Raji (cell line): ENCODE measurements around the gene CWC22.

Experiments used
- POLR2A ChIP-seq: IDR thresholded peaks from 2 replicates; pipeline ENCODE4 v1.6.1; 2011; ENCODE audit warnings: low read depth, low read length, control low read depth; ENCODE audit not compliant: insufficient read depth

CWC22 gene

DNA sequence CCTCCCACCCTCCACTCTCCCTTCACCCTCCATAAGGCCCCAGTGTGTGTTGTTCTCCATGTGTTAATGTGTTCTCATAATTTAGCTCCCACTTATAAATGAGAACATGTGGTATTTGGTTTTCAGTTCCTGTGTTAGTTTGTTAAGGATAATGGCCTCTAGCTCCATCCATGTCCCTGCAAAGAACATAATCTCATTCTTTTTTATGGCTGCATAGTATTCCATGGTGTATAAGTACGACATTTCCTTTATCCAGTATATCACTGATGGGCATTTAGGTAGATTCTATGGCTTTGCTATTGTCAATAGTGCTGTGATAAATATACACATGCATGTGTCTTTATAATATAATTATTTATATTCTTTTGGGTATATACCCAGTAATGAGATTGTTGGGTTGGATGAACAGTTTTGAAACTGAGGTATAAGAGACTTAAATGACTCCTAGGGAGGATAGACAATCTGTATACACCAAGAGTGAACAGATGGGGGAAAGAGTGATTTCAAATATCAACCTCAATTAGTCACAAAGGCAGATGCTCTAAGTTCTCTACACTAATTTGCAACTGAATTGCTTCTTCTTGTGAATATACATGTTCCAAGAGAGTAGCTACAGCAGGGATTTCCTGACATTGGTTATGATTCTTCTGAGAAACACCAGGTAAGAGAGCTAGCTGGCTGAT, 23.7 kb downstream of the CWC22 start:
- no peak for TF ChIP-seq POLR2A

DNA sequence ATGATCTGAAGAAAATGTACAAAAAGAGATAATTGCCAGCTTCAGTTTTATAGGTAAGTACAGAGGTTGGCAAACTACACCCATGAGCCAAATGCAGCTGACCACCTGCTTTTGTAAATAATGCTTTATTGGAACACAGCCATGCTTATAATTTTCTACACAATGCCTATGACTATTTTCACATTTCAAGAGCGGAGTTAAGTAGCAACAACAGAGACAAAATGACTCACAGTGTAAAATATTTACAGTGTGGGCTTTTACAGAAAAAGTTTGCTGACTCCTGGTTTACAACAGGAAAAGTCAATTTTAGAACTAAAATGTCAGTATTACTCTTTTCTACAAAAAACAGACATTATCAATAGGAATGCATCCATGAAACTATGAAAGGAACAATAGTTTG, 26.0 kb downstream of the CWC22 start:
- TF ChIP-seq POLR2A, result no peak

DNA sequence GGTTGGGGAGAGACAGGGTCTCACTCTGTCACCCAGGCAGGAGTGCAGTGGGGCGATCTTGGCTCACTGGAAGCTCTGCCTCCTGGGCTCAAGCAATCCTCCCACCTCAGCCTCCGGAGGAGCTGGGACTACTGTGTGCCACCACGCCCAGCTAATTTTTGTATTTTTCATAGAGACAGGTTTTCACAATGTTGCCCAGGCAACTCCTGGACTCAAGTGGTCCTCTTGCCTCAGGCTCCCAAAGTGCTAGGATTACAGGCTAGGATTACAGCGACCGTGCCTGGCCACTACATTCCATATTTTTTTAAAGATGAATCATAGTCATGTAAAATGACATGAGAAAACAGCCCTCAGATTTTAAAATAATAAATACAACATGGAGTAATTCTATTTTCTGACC, 32.3 kb downstream of the CWC22 start:
- no peak for TF ChIP-seq POLR2A

DNA sequence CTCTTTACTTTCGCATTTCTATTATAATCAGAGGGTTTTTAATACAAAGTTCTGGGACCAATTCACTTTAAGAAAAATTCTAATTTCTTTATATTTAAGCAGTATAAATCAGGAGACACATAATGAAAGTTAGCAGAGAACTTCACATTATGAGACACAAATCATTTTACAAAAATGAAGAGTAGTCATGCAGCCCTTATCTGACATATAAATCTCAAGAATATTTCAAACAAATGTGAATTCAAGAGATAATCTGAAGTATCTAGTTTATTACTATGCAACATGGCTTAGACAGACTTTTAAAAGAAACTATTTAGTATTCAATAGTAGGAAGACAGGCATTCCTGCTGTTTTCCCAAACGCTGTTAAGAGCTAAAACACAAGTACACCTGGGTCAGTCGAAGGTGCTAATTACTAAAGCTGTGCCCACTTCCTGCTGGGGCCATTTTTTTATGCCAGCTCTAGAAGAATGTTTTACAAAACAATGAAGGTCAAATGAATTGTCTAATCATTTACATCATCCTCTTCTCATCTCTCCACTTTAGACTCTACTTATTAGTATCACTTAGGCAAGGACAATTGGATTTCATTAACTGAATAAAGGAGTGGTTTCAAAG, 40.2 kb downstream of the CWC22 start:
- no peak for TF ChIP-seq POLR2A

DNA sequence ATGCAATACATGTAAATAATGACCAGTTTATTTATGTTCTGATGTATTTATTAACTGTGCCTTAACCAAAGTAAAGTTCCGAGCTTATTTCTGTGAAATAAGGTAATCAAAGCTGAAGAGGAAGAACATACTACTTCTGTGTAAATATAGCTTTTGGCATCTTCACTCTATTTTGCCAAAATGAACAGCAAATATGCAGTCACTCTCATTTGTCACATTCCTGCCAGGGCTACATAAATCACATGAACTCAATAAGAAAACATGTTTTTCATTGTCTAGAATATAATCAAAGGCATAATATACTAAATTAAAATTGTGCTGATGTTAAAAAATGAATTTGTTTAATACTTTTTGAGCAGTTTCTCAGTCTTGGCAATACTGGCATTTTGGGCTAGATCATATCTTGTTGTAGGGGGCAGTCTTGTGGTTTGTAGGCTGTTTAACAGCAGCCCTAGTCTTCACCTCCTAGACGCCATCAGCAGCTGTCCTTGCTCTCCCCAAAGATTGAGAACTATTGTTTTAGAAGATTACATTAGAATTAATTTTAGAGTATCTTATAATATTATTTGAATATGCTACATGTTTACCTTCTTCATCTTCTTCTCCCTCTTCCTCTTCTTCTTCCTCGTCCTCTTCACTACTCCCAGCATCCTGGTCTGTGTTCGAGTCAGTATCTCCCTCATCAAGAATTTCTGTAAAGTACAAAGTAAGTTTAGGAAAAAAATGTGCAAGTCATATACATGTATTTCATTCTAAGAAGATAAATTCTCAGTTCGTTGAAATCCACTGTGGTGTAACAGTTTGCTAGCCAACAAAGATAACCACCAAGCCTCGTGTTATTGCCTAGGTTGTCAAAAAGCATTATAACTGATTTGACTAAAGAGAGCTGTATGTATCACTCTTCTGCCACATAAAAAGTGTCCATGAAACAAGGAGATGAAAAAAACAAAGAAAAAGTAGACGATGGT, 41.5 kb downstream of the CWC22 start:
- no peak for TF ChIP-seq POLR2A

DNA sequence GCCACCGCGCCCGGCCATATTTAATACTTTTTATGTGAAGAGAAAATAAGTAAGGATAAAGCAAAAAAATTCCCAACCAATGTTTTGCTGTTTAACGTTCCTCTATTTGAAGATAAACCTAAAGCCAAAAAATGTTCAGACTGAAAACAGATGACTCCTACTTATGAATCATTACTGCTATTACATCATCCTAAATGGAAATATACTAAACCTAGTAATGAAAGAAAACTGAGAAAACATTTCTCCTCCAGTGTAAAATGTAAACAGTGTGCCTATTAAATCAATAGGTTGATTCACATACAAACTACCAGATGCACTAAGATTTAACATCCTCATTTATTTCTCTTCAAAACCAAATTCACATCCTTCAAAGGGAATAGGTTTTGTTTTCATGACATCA, 43.5 kb downstream of the CWC22 start:
- no peak for TF ChIP-seq POLR2A

DNA sequence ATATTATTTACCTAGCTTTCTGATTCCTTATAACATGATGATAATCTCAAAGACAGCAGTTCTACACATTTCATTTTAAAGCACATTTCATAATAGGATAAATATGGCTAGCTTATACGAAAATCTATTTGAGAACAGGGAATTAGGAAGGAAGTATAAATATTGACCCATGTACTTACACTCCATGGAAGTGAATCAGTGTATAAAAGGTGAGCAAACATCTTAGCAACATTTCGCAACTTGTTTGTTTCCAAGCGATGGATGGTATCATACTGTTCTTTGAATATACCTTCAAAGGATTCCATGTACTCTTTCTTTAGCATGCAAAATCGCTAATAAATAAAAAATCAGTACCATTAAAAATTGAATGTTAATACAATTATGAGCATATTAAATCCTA, 53.1 kb downstream of the CWC22 start:
- no peak for TF ChIP-seq POLR2A

DNA sequence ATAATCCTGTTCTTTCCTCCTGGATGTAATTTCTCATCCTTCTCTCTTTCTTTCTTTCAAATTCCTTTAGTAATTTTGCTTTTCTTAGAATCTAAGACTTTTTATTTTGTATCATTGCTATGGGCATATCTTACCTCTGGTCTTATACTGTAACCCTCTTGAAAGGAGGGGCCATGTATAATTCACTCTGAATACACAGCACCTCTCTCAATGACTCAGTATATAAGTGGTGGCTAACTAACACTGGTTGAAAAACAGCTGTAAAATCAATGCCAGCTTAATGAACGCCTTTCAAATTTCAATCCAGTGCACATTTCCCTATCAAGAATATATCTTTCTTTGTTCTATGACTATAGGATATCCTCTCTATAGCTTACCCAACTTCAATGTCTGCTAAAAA, 53.7 kb downstream of the CWC22 start:
- TF ChIP-seq POLR2A, result no peak

DNA sequence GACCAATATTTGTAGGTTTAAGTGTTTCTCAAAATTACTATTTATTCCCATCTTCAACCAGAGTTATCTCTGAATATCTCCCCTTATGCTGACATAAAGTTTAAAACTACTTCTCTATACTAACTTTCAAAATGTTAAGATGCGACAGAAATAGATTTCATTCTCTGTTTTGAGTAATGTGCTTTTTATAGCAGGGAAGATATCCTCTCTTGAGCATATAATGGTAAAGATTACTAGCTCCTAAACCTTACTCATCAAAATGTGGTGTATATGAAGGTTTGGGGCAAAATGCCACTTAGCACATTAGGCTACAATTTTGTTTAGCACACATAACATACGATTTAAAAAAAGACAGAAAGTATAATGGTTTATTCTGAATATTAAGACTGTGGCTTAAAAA, 54.4 kb downstream of the CWC22 start:
- no peak for TF ChIP-seq POLR2A

DNA sequence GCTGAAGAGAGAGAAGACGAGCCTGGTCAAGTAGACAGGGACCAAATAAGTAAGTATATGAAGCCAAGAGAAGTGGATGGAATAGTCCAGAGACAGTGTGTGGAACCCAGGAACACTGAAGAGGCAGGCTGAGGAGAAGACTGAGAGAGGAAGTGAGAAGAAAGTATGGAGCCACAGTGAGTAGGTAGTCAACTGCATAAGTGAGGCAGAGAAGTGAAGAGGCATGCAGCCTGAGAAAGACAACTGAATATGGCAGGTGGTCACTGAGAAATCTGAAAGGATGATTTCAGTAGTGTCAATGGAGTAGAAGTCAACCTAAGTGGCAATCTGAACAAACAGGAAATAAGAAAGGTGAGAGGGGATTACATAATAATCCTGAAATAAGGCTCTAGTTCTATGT, 55.4 kb downstream of the CWC22 start:
- no peak for TF ChIP-seq POLR2A

DNA sequence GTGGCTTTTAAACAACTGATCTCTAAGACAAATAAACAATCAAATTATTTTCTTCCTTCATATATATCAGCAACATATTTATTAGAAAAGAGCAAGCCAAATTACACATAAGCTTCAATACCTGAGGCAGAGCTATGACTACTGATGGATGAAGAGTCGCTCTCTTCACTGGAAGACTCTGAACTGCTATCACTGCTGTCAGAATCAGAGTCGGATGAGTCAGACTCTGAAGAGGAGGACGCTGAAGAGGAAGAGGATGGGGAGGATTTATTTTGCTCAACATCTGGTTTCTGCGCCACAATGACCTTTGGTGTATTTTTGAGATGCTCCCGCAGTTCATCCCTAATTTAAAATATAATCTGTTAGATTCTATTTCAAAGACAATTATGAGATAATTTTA, 56.7 kb downstream of the CWC22 start:
- no peak for TF ChIP-seq POLR2A

DNA sequence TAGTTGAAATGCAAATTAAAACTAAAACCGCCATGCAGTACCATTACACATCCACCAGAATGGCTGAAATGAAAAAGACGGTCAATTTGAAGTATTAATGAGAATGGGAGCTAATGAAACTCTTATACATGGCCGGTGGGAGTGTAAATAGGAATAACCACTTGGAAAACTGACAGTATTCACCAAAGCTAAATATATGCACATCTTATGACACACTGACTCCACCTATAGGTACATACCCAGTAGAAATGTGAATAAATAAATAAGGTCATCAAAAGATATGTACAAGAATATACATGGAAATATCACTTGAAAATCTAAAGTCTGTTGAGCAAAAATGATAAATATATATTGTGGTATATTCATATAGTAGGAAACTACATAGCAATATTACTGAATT, 57.7 kb downstream of the CWC22 start:
- TF ChIP-seq POLR2A, result no peak

DNA sequence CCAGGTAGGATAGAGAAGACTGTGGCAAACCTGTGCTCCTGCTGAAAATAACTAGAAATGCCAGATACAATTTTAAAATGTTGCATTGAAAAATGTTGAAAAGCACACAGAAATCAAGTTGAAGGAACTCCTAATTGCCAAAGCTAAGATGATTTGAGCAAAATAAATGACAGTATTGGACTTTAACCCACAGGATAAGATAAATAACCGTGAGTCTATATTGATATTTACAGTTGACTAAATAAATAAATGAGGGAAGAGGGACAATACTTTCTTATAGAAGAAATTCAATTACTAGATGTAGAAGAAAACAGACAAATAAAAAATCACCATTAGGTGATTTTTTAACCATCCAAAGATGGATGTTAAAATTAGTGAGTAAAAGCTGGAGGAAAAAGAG, 59.0 kb downstream of the CWC22 start:
- no peak for TF ChIP-seq POLR2A

DNA sequence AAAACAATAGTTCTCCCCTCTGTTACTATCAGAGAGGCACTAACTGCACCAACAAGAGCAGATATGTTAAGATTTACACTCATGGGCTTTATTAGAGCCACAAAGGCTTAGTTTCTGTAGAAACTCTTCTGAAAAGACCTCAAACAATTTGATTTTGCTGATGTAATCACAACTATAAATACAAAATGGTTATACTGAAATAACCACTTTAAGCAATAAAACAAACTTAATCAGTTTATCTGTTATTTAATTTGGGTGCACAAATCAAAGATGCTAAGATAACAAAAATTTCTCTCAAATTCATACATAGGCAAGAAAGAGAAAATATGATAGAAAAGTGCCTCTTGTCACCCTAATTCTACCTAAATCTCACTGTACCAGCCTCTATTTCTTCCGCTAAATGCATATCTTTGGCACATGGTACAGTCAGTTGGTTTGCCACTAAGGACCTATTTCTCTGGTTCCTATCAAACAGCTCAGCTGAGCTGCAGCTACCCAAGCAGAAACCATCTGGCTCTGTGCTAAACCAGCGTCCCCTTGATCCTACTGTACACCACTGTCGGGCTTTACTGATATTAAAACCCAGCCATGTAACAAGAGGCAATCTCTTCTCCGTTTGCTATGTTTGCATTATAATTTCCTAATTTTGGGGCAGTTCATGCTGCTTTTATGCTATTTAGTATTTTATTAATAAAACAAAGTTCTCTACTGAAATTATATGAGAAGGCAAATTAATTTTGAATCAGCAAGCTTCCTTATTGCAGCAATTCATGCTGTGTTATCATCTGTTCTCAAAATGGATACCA, 60.1 kb downstream of the CWC22 start:
- no peak for TF ChIP-seq POLR2A

DNA sequence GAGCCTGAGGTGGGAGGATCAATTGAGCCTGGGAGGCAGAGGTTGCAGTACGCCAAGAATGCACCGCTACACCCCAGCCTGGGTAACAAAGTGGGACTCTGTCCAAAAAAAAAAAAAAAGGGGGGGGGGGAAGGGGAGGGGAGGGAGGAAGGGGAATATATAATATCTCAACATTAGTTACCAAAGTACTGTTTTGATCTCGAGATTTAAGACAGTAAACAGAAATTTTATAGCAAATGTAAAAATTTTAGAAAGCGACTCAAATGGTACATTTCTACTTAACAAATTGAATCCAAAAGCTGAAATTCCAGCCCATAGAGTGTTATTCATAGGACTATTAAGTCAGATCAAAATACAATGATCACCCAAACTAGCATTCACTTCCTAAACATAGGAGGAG, 60.8 kb downstream of the CWC22 start:
- no peak for TF ChIP-seq POLR2A

DNA sequence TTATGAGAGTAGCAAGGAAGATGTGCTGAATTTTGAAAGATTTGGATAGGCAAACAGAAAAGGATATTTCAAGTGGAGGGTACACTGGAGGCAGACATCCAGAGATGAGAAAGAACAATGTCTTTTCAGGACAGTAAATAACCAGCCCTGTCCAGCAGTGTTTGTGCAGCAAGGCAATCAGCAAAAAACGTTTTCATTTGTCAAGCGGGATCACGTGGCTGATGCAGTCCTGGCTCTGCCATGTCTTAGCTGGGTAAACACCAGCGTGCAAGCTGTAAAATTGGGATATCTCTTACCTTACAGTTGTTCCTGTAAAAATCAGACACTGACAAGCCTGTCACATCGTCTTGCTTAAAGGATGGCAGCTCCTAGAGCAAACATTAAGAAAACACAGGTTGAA, 67.8 kb downstream of the CWC22 start:
- no peak for TF ChIP-seq POLR2A

DNA sequence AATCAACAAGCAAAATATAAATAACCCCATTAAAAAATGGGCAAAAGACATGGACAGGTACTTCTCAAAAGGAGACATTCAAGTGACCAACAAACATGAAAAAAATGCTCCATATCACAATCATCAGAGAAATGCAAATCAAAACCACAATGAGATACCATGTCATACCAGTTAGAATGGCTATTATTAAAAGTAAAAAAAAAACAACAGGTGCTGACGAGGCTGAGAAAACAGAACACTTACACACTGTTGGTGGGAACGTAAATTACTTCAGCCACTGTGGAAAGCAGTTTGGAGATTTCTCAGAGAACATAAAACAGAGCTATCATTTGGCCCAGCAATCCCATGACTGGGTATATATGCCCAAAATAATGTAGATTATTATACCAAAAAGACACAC, 69.1 kb downstream of the CWC22 start:
- no peak for TF ChIP-seq POLR2A
